Measurements from ENCODE around the gene CUTC. TPM values are rescaled to one million over a fixed set of nuclear protein-coding genes. Genes with fewer than 3 reads are reported as not detected.
"Not testable (repeated sequence)": the region's sequence is repeated elsewhere in the genome, so short reads cannot be mapped to it uniquely, and the experiment has no call there.

Gene CUTC, protein sequence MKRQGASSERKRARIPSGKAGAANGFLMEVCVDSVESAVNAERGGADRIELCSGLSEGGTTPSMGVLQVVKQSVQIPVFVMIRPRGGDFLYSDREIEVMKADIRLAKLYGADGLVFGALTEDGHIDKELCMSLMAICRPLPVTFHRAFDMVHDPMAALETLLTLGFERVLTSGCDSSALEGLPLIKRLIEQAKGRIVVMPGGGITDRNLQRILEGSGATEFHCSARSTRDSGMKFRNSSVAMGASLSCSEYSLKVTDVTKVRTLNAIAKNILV
- total RNA-seq (2014; rRNA removed; shearing (Covaris generic)), result 21.8 and 30.9 TPM in 2 replicates

DNA sequence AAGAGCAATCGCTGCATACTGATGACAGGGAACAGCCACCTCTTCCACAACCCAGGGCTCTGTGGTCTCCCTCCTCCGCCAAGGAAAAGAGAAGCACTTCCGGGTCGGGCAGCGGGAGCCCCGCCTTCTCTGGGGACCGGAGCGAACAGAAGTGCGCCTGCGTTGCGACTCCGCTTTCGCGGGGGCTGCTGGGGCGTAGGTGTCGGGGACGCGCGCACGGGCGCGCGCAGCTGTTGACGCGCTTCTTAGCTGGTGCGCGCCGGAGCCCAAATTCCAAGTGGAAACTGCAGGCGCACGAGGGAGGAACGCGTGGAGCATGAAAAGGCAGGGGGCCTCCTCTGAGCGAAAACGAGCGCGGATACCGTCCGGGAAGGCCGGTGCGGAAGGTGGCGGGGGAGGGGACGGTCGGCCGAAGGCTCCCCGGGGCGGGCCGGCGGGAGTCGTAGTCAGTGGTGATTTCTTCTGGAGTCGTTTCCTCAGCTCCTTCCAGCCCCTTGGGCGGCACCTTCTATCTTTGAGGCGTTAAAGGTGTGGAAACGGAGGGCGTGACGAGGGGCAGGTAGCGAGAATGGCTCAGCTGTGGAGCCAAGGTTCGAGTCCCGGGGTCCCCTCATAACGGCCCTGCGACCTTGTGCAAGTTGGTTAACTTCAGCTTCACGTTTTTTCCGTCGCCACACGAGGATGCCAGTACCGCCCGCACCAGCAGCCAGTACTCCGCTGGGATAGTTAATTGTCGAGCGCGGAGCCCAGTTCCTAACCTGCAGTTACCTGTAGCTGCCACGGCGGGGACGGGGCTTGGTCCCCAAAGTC is at the start of gene CUTC, which contains the start of gene COX15:
TSS of gene CUTC (plus strand) at position 202 of the 810 bp plus-strand sequence. CDS start at position 317, 115 bp downstream.
TSS of gene COX15 (minus strand) at position 95 of the 810 bp plus-strand sequence. CDS start at position 17, 78 bp downstream.
- DNase-seq (ENCODE audit: low read depth), result peak; percentile 95

DNA sequence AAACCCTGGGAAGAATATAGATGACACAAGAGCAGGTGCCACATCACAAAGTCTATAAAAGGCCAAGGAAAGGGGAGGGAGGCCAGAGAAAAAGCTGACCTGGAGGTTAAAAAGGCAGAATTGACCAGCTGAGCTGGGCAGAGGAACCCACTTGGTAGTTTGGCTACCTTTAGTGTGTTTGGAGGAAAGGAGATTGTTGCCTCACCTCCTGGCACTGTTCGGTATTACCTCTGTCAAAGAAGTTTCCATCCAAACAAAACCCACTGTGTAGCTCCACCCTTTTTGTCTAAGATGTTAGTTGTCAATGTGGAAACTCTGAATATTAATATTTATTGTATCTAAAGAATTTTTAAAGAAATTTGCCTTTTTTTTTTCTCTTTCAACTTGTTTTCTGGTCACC is 49.3 kb upstream of the CUTC start:
- DNase-seq (ENCODE audit: low read depth), result no peak

DNA sequence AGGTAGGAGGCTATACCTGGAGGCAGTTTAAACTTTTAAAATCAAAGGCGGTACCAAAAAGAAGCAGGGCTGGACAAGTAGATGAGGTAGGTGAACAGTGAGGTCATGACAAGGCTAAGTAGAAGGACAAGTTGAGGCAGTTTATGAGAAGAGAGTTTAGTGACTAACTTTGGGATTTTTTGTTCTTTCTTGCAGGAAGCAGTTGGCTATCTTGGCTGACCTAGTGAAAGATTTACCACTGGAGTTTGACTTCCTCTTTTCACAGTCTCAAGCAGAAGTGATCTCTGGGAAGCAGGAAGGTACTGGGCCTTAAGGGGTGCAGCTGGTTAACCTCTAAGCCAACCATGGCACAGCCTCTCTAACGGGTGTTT is 46.5 kb upstream of the CUTC start:
- DNase-seq (ENCODE audit: low read depth), result no peak

DNA sequence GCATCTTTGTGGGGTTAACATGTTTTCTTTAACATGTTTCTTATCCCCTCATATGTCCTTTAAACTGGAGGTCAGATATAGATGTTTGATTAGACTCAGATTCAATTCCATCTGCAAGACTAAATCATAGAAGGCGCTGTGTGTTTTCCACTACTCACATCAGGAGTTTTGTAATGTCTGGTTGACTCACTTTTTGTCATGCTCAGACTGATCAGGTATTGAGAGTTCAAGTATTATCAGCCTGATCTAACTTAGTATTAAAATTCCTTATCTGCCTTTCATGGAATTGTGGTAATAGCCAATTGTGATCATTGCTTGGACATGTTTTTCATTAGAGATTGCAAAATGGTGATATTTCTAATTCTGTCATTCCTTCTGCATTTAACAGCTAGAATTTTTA is 42.6 kb upstream of the CUTC start:
- no peak for DNase-seq (ENCODE audit: low read depth)

DNA sequence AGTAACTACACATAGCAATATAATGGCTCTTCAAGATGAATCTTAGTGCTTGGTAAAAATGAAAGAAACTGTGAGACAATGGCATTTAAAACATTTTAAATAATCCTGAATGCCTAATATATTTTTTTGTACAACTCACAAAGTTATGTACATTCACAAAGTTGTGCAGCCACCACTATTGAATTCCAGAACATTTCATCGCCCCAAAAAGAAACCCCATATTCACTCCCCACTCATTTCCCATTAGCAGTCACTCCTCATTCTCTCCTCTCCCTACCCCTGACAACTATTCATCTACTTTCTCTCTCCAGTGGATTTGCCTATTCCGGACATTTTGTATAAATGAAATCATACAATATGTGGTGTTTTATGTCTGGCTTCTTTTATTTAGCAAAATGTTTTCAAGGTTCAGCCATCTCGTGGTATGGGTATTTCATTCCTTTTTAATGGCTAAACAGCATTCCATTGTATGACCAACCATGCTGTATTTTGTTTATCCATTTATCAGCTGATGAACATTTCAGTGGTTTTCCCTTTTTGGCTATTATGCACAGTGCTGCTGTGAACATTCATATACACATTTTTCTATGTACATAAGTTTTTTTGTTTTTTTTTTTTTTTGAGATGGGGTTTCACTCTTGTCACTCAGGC is 38.0 kb upstream of the CUTC start:
- no peak for DNase-seq (ENCODE audit: low read depth)

DNA sequence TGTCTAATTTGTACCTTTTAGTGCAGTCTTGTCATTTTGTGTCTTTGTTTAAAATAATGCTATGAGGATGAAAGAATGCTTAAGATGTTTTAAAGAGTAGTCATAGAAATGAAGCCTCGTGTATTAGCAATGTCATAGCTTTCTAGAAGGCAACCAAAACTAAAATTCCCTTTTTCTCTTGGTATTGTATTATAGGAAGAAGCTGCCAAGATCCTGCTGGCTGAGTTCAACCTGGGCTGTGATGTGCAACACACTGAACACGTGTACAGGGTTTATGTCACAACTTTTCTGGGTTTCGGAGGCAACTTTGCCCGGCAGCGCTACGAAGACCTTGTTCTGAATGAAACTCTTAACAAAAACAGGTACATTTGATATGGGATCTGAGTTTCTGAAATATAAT is 36.3 kb upstream of the CUTC start:
- DNase-seq (ENCODE audit: low read depth), result no peak

DNA sequence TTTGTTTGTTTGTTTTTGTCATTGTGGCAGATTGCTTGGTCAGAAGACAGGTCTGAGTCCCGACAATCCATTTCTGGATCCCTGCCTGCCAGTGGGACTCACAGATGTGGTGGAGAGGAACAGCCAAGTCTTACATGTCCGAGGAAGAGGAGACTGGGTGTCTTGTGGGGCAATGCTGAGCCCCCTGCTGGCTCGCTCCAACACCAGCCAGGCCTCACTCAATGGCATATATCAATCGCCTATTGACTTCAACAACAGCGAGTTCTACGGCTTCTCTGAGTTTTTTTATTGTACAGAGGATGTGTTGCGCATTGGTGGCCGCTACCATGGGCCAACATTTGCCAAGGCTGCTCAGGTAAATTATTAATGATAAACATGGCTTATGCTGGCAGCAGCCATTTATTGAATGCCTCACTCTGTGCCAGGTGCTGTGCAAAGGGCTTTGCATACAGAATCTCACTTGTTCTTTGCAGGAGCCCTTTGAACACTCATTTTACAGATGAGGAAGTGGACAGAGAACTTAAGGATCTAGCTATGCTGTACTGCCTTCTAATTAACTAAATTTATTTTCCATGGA is 33.4 kb upstream of the CUTC start:
- DNase-seq (ENCODE audit: low read depth), result no peak

DNA sequence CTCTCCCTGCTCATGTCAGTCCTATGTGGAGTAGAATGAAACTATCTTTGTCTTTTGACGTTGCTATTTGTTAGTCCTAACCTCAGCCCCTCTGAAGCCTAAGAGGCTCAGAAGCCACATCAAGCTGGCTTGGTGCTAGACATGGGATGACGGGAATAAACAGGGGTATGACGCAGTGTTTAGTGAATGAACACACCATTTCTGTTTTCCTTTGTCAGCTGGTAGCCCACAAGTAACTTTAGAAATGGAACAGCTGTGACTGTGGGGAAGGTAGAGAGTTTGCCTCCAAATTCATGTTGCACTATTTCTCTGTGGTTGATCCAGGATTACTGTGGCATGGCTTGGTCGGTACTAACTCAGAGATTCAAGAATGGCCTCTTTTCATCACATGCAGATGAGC is 31.4 kb upstream of the CUTC start:
- no peak for DNase-seq (ENCODE audit: low read depth)

DNA sequence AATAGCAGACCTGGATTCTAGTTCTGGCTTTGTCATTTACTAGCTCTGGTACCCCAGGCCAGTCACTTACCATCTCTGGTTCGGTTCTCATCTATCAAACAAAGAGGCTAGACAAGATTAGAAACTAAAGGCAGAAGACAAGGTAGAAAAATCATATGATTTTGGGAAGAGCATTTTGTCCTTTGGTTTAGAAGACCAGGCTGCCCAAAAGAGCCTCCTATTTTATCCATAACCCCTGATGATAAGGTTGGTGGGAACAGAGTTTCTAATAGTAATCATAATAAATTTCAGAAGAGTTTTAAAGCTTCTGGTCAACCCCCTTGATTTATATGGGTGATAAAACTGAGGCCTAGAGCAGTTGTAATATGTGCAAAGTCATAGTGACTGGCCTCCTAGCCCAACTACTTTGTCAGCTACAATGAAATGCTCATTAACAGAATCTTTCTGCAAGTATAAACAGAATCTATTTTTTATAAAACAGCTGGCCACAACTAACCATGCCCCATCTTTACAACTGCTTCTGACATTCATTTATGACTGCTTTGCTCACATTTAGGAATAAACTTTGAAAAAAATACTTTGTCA is 23.5 kb upstream of the CUTC start:
- DNase-seq (ENCODE audit: low read depth), result no peak

DNA sequence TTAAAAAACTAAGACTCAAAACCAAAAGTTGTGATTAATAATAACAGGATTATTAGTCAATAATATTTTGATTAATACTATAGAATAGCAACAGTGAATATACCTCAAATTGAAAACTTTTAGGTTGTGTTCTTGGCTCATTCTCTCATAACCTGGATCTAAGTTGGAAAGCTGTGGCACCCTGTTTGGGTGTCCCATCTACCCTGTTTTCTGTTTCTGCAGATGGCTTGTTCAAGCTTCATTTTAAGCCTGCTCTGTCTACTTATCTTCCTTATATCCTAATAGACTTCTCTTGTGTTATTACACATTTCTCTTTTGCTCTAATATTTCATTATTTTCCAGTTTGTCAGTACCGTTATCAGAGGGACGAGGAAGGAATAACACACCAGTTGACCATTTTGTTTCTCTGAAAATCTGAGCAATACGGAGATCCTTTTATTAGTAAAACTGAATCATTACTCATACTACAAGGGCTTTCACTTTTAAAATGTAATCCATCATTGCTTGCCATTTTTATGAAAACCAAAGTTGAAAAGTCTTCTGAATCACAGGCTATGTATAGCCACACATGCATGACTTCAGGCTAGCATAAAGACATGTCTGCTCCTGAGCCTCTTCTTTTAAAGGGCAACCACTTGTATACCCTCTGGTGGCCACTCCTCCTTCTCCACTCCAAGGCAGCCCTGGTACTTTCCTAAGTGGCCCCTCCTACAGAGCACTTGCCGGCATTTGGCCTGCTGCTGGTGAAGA is 22.4 kb upstream of the CUTC start:
- DNase-seq (ENCODE audit: low read depth), result no peak

DNA sequence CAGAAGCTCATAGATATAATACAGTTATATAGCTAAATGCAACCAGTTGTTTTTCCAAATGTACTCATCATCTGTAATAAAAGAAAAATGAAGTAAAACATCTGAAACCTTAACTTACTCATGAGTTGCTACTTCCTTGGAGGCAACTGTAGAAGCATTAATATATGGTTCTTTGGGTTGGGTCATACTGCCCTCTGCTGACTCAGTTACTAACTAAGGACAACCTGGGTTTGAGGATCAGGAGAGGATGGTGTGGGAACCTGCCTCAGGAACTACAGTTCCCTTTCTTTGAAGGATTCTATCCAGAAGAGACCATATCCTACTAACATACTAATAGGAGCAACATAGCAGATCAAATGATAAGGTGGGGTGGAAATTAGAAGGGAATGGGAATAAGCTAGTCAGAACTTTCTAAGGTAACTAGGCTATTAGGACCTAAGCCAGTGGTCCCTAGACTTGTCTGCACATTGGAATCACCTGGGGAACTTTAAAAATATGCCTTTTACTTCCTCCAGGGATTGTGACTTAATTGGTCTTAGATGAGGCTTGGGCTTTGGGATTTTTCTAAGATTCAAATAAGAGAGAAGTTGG is 20.8 kb upstream of the CUTC start:
- peak; percentile 8 for DNase-seq (ENCODE audit: low read depth)

DNA sequence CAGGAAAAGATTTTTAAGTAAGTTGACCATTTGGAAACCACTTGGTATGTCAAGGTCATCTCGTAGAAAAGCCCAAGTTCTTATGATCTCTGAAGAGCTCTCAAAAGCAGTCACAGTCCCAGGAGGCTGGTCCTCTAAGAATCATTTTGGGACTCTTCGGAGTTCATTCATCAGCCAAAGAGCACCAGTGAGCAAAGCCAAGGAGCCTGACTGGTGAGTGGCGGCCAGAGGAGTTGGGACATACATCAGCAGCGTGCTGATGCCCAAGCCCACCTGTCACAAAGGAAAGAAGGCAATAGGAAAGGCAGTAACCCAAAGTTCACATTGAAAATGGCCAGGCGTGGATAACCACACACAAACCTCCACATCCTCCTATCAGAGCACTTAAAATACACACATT is 17.6 kb upstream of the CUTC start:
- no peak for DNase-seq (ENCODE audit: low read depth)

DNA sequence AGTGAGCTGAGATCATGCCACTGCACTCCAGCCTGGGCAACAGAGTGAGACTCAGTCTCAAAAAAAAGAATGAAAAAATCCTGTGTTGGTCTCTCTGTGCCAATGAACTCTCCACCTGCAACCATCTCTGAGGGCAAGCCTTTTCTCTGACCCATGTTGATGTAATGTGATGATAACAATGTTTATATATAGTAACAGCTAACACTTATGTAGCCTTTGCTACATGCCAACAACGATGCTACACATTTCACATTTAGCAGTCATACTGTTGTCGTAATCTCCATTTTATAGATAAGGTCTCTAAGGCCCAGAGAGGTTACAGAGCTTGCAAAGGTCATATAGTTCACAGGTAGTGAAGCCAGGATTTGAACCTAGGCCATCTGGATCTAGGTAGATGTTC is 11.6 kb upstream of the CUTC start:
- DNase-seq (ENCODE audit: low read depth), result no peak

DNA sequence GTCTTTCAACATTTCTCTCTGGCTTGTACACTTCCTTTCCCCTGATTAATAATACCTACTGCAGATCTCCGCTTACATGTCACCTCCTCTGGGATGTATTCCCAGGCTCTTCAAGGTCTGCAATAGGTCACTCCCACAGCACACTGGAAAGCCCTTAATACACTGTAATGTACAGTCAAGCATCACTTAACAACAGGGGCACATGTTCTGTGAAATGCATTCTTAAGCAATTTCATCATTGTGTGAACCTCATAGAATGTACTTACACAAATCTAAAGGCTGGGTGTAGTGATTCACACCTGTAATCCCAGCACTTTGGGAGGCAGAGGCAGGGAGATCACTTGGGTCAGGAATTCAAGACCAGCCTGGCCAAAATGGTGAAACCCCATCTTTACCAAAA is 2.0 kb upstream of the CUTC start:
- DNase-seq (ENCODE audit: low read depth), result no peak

DNA sequence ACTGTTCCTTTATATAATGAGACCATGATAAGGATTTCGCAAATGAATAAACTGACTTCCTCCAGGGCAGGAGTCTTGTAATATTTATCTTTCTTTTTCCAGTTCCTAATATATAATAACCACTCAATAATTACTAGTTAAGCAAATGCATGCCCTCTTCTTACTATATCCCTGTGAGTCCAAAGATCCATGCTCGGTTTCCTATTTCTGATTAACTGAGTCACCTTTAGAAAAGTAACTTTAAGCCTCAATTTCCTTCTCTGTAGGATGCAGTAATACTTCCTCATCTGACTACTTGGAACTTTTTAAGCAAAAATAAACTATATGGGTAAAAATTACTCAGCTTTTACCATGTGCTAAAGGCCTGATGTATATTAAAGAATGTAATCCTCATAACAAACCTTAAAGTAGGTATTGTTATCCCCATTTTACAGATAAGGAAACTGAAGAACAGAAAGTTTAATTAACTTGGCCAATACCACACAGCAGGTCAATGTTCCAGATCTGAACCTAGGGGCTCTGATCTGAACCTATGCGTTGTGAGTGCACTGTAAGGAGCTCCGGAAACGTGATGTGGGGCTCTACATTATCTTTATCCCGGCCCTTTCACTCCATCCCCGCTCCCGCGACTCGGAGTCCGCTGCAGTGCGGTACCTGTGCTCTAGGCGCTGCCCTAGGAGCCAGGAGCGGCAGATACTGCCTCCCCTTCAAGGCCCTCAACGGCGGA is 565 bp upstream of the CUTC start:
- DNase-seq (ENCODE audit: low read depth), result no peak

DNA sequence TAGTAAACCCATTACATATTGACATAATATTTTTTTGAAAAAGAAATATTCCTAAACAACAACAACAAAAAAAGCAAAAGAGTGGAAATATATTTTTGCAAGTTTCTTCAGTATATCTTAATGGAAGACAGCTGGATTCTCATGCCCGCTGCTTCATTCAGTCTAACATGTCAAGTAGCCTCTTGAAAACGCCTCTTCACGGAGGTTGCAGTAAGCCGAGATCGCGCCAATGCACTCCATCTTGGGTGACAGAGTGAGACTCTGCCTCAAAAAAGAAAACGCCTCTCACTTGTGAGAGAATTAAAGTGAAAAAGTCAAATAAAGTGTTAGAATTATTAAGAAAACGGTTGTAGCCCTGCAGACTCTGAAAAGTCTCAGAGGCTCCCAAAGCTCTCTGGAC is 1.3 kb downstream of the CUTC start:
- no peak for DNase-seq (ENCODE audit: low read depth)

DNA sequence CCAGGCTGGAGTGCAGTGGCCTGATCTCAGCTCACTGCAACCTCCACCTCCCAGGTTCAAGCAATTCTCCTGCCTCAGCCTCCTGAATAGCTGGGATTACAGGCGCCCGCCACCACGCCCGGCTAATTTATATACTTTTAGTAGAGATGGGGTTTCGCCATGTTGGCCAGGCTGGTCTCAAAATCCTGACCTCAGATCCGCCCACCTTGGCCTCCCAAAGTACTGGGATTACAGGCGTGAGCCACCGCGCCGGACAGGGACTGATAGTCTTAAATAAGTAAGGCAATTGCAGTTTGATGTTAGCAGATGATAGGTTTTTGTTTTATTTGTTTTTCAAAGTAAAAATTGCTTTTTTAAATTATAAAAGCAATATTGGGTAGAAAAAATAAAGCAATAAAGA is 2.1 kb downstream of the CUTC start:
- DNase-seq (ENCODE audit: low read depth), result not testable (repeated sequence)

DNA sequence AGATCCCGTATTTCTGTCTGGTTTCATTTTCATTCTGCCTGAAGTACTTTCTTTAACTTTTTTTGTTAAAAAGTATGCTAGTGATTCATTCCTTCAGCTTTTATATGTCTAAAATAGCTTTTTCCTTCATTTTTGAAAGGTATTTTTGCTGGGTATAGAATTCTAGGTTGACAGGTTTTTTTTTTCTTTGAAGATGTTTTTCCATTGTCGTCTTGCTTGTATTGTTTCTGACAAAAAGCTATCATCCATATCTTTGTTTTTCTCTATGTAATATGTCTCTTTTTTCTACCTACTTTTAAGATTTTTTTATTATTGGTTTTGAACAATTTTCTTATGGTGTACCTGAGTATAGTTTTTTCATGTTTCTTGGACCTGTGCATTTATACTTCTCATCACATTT is 8.2 kb downstream of the CUTC start:
- no peak for DNase-seq (ENCODE audit: low read depth)

DNA sequence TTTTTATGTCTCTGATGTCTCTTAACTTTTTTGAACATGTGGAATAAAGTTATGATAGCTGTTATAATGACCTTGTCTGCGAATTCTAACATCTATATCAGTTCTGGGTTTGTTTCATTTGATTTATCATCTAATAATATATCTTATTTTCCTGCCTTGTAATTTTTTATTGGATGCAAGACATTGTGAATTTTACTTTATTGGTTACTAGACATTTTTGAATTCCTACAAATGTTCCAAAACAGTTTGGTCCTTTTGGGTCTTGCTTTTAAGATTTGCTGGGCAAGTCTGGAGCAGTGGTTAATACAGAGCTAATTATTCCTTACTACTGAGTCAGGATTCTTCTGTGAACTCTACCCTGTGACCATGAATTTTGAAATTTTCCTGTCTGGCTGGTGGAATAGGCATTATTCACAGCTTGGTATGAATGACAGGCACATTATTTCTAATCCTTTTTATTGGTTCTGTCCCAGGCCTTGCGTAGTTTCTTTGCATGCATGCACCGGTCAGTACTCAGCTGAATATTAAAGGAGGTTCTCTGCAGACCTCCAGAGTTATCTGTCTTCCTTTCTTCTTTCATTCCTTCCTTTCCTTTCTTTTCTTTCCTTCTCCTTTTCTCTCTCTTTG is 9.0 kb downstream of the CUTC start:
- DNase-seq (ENCODE audit: low read depth), result no peak

DNA sequence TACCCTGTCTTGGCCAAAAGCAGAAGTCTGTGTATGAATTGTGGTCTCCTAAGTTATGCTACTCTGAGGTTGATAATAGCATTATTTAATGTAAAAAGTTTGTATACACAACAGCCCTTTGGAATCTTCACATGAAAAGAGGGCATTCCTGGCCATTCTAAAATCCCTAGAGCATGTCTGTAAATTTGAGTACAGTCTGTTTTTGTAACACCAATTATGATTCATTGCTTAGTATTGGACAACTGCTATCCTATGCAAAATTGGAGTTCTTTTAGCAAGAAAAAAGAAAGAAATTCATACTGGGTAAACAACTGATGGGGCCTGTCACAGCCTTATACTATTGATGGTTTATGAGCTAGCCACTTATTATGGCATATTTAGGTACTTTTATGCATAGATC is 10.2 kb downstream of the CUTC start:
- DNase-seq (ENCODE audit: low read depth), result no peak

All from Daoy (cell line).